Tibial nerve (tissue), 4 donors: ENCODE data around the gene CDH8. TPM values are rescaled to one million over a fixed set of nuclear protein-coding genes. Genes with fewer than 3 reads are reported as not detected.

Experiments used
- DNase-seq, 2 donors: peaks; one replicate each; pipeline ENCODE4 v3.0.0-alpha.2; 2019; ENCODE audit warnings: low spot score in 2 of 2
- H3K27ac ChIP-seq, 4 donors: fragments of 200-600 bp; sonication (generic) in 3 of 4; one replicate each; pipeline ENCODE4 v1.5.1; 2017 to 2019; ENCODE audit warnings: mild to moderate bottlenecking in 1 of 4
- H3K27me3 ChIP-seq, 2 donors: fragments of 200-600 bp; sonication (generic) in 1 of 2; one replicate each; pipeline versions ENCODE4 v1.5.1 to v1.6.0; 2017 to 2019
- H3K36me3 ChIP-seq, 3 donors: fragments of 200-600 bp; sonication (generic); one replicate each; pipeline ENCODE4 v1.5.1; 2018 to 2019
- H3K4me1 ChIP-seq, 4 donors: fragments of 200-600 bp; sonication (generic) in 3 of 4; one replicate each; pipeline ENCODE4 v1.5.1; 2017 to 2019
- H3K4me3 ChIP-seq, 4 donors: fragments of 200-600 bp; sonication (generic) in 3 of 4; one replicate each; pipeline ENCODE4 v1.5.1; 2017 to 2019; ENCODE audit warnings: mild to moderate bottlenecking in 1 of 4, moderate library complexity in 1 of 4
- H3K9me3 ChIP-seq, 4 donors: fragments of 200-600 bp; sonication (generic) in 3 of 4; one replicate each; pipeline ENCODE4 v1.5.1; 2017 to 2019
- CTCF ChIP-seq, 5 experiments: fragments of 200-600 bp in 3 of 5; fragments of 450-650 bp in 2 of 5; sonication (generic) in 3 of 5; IDR thresholded peaks; one replicate each; pipeline ENCODE4 v1.5.1; 2016 to 2019; ENCODE audit warnings: antibody characterized with exemption in 5 of 5, mild to moderate bottlenecking in 3 of 5, moderate library complexity in 2 of 5
- EP300 ChIP-seq, 2 donors: sonication (generic); formaldehyde crosslinking; IDR thresholded peaks; one replicate each; pipeline ENCODE4 v1.6.1; 2017; ENCODE audit warnings: antibody characterized with exemption in 2 of 2, mild to moderate bottlenecking in 1 of 2
- POLR2A ChIP-seq, 2 donors: fragments of 450-650 bp; IDR thresholded peaks; one replicate each; pipeline ENCODE4 v1.6.1; 2017; ENCODE audit warnings: antibody characterized with exemption in 2 of 2, mild to moderate bottlenecking in 2 of 2, moderate library complexity in 2 of 2
- WGBS, 2 donors: methylation state at CpG; one replicate each; pipeline ENCODE4 v1.1.5; 2018; 5-methylcytosine and 5-hydroxymethylcytosine counted together
- total RNA-seq, 4 donors: library from RNA; depleted of rRNA; stranded (reverse); fragments of >200 nt; gene quantifications; one replicate each; pipeline ENCODE4 v1.1.0, GENCODE V29; 2016

Gene CDH8
- total RNA-seq, 4 donors from 2014 or later = 0.22 TPM; not detected in 3

GRCh38 chr16:62067981-62068380 is 31.7 kb upstream of the CDH8 start:
- no peaks in the 10 kb centered on the region for H3K9me3 ChIP-seq
- no peak overlapping the region for H3K27ac ChIP-seq
- no peaks in the 10 kb centered on the region for H3K27me3 ChIP-seq
- H3K4me1 ChIP-seq = no peaks in the 10 kb centered on the region
- TF ChIP-seq POLR2A (IDR thresholded peaks at IDR 0.05) = no peak
- TF ChIP-seq CTCF (IDR thresholded peaks at IDR 0.05) = no peak
- no peak for TF ChIP-seq EP300 (IDR thresholded peaks at IDR 0.05)
- no peaks in the 10 kb centered on the region for H3K36me3 ChIP-seq
- H3K4me3 ChIP-seq = no peak overlapping the region
- DNase-seq = no peak
- WGBS, 2 donors = 71 to 75% methylated on average over 1 of the region's 1 CpG

DNA sequence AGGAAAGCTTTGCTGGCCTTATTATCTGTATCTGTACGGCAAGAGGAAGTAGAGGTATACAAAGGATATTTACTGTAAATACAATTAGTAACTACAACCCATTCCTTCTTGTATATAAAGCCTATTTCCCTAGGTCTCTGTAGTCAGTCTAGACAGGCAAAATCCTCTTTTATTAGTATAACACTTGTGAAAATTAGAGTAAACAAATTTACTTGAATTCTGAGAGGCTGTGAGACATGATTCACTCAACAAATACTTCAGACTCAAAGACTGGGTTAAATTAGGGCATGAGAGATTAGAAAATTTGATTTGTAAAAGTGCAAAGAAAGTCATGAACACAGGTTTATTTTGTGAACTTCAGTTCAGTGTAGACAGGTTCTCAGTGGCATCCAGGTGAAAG is 30.9 kb upstream of the CDH8 start:
- TF ChIP-seq CTCF (IDR thresholded peaks at IDR 0.05) (no peak), POLR2A (IDR thresholded peaks at IDR 0.05) (no peak), EP300 (IDR thresholded peaks at IDR 0.05) (no peak)
- Histone ChIP-seq H3K27me3 (no peaks in the 10 kb centered on the region), H3K9me3 (no peaks in the 10 kb centered on the region), H3K27ac (no peak overlapping the region), H3K36me3 (no peaks in the 10 kb centered on the region), H3K4me3 (no peak overlapping the region), H3K4me1 (no peaks in the 10 kb centered on the region)
- WGBS, 2 donors = 56 to 76% methylated on average over 1 of the region's 1 CpG
- no peak for DNase-seq

DNA sequence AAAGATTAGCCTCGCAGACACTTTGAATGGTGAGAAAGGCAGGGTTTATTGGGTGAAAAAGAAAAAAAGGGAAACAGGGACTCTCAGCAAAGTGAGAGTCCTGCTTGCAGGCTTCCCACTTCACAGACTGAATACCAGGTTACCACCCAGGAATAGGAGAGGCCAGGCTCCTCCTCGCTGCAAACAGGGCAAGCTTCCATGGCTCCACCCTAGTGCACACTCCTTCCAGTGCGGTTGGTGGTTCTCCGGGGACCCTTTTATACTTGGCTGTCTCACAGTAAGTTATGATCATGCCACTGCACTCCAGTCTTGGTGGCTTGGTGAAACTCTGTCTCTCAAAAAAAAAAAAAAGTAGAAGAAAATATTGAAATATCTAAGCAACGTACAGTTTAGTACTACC is 30.5 kb upstream of the CDH8 start:
- TF ChIP-seq CTCF (IDR thresholded peaks at IDR 0.05) (no peak), EP300 (IDR thresholded peaks at IDR 0.05) (no peak), POLR2A (IDR thresholded peaks at IDR 0.05) (no peak)
- DNase-seq = no peak
- 77 to 81% methylated on average over 5 of the region's 5 CpGs for WGBS, 2 donors

GRCh38 chr16:62064173-62064572 is 27.9 kb upstream of the CDH8 start:
- H3K36me3 ChIP-seq = no peaks in the 10 kb centered on the region
- no peaks in the 10 kb centered on the region for H3K27me3 ChIP-seq
- no peak overlapping the region for H3K4me3 ChIP-seq
- TF ChIP-seq POLR2A (IDR thresholded peaks at IDR 0.05) (no peak), EP300 (IDR thresholded peaks at IDR 0.05) (no peak), CTCF (IDR thresholded peaks at IDR 0.05) (no peak)
- H3K27ac ChIP-seq = no peak overlapping the region
- H3K9me3 ChIP-seq = no peaks in the 10 kb centered on the region
- DNase-seq = no peak
- no peaks in the 10 kb centered on the region for H3K4me1 ChIP-seq
- 72 to 77% methylated on average over 5 of the region's 5 CpGs for WGBS, 2 donors

More for the DNA sequence above, 30.5 kb upstream of the CDH8 start:
- Histone ChIP-seq H3K27ac (no peak overlapping the region), H3K27me3 (no peaks in the 10 kb centered on the region), H3K36me3 (no peaks in the 10 kb centered on the region), H3K4me3 (no peak overlapping the region), H3K9me3 (no peaks in the 10 kb centered on the region), H3K4me1 (no peaks in the 10 kb centered on the region)

DNA sequence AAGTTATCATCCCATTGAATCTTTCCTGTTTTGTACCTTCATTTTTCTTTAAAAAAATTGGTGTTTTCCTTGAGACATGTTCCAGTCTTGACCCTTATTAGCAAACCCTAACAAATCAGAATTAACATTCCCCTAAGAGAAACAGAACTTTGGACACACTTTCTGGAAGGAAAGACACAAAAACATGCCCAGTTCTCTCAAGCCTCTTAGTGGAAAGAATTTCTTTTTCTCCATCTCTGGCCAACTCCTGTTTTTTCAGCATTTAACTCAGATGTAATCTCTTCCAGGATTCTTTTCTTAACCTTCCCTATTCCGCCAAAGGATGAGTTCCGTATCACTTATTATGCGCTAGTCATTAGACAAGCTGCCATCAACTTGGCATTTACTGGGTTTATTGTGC is 23.9 kb upstream of the CDH8 start:
- H3K27me3 ChIP-seq = no peaks in the 10 kb centered on the region
- 81 to 82% methylated on average over 3 of the region's 3 CpGs for WGBS, 2 donors
- DNase-seq = no peak
- H3K27ac ChIP-seq = no peak overlapping the region
- no peaks in the 10 kb centered on the region for H3K36me3 ChIP-seq
- H3K4me3 ChIP-seq = no peak overlapping the region
- TF ChIP-seq EP300 (IDR thresholded peaks at IDR 0.05) = no peak
- no peak for TF ChIP-seq CTCF (IDR thresholded peaks at IDR 0.05)
- no peak for TF ChIP-seq POLR2A (IDR thresholded peaks at IDR 0.05)
- H3K9me3 ChIP-seq = no peaks in the 10 kb centered on the region
- no peaks in the 10 kb centered on the region for H3K4me1 ChIP-seq
